OCI-LY7 (cell line): Measurements from ENCODE around the gene TC2N. TPM values are rescaled to one million over a fixed set of nuclear protein-coding genes. Genes with fewer than 3 reads are reported as not detected.

ENCODE experiments used
- BruUV-seq: library from RNA; stranded (reverse); fragments of 400-500 nt; replicated peaks from 2 replicates; lab custom pipeline; 2021; lab: Mats Ljungman, UMichigan
- CTCF ChIA-PET: fragments of 300-600 bp; sonication (Branson Sonifier 250); formaldehyde crosslinking; loops from one replicate; lab custom pipeline; 2022; ENCODE audit warnings: antibody characterized with exemption; ENCODE audit not compliant: unreplicated experiment; lab: Charles Lee
- POLR2A ChIA-PET: fragments of 300-600 bp; sonication (Branson Sonifier 250); formaldehyde crosslinking; loops from one replicate; lab custom pipeline; 2022; ENCODE audit warnings: antibody characterized with exemption; lab: Charles Lee
- DNase-seq: peaks from one replicate; pipeline ENCODE4 v3.0.0-alpha.2; 2015; ENCODE audit warnings: low spot score
- H2AFZ ChIP-seq: fragments of 200-600 bp; sonication (generic), shearing (Covaris generic); 2 replicates; pipeline ENCODE4 v1.6.1; 2014; ENCODE audit warnings: mild to moderate bottlenecking, antibody characterized with exemption, low read length, moderate library complexity
- H3K27ac ChIP-seq: fragments of 200-600 bp; sonication (generic); 2 replicates; pipeline ENCODE4 v1.5.1; 2014; ENCODE audit warnings: mixed run types, low read depth, mild to moderate bottlenecking, moderate library complexity, low read length, inconsistent platforms; ENCODE audit not compliant: poor library complexity, severe bottlenecking
- H3K36me3 ChIP-seq: fragments of 200-600 bp; sonication (generic); 2 replicates; pipeline ENCODE4 v1.6.1; 2014; ENCODE audit warnings: mild to moderate bottlenecking, antibody characterized with exemption, low read length, moderate library complexity, mixed read lengths; ENCODE audit not compliant: insufficient read depth
- H3K4me1 ChIP-seq: fragments of 200-600 bp; sonication (generic); 2 replicates; pipeline ENCODE4 v1.5.1; 2014; ENCODE audit warnings: mild to moderate bottlenecking, low read length; ENCODE audit not compliant: insufficient read depth, poor library complexity, severe bottlenecking
- H3K4me2 ChIP-seq: fragments of 200-600 bp; sonication (generic); 2 replicates; pipeline ENCODE4 v1.6.1; 2014; ENCODE audit warnings: mild to moderate bottlenecking, low read length
- H3K4me3 ChIP-seq: fragments of 200-600 bp; sonication (generic); 2 replicates; pipeline ENCODE4 v1.5.1; 2014; ENCODE audit warnings: mild to moderate bottlenecking, low read depth, low read length; ENCODE audit not compliant: poor library complexity, severe bottlenecking
- H3K79me2 ChIP-seq: fragments of 200-600 bp; sonication (generic); 2 replicates; pipeline ENCODE4 v1.6.1; 2016; ENCODE audit warnings: low read depth, mild to moderate bottlenecking, low read length, moderate library complexity, mixed read lengths; ENCODE audit not compliant: insufficient read depth
- H3K9me2 ChIP-seq: fragments of 200-600 bp; sonication (generic); 2 replicates; pipeline ENCODE4 v1.6.1; 2016; ENCODE audit warnings: mild to moderate bottlenecking, low read length, mixed read lengths; ENCODE audit not compliant: insufficient read depth
- H3K9me3 ChIP-seq: fragments of 200-600 bp; sonication (generic); 2 replicates; pipeline ENCODE4 v1.6.1; 2014; ENCODE audit warnings: mild to moderate bottlenecking, mixed run types, low read length, mixed read lengths
- H4K20me1 ChIP-seq: fragments of 200-600 bp; sonication (generic); 2 replicates; pipeline ENCODE4 v1.6.1; 2014; ENCODE audit warnings: mild to moderate bottlenecking, antibody characterized with exemption, low read length, moderate library complexity, mixed read lengths; ENCODE audit not compliant: insufficient read depth
- EZH2phosphoT487 ChIP-seq: fragments of 200-600 bp; sonication (generic); IDR thresholded peaks from 2 replicates; pipeline ENCODE4 v1.6.1; 2018; ENCODE audit warnings: low read depth, borderline replicate concordance, mild to moderate bottlenecking, mixed run types, antibody characterized with exemption, low read length, moderate library complexity, mixed read lengths
- intact Hi-C: fragments of 100-400 bp; cut with micrococcal nuclease; formaldehyde crosslinking; loops from one replicate; pipeline ENCODE4 v1.10.0; 2022; ENCODE audit not compliant: unreplicated experiment
- total RNA-seq, 2 experiments: library from RNA; depleted of rRNA in 1 of 2; stranded (reverse); fragments of >200 nt in 1 of 2; shearing (Covaris generic) in 1 of 2; gene quantifications; 2 replicates each; pipeline ENCODE4 v1.2.3, GENCODE V29; 2014 to 2022
- TF ChIP-seq, protein P1 (sequence below): fragments of 200-600 bp; sonication (generic); conservative IDR thresholded peaks from 2 replicates; pipeline ENCODE4 v1.5.1; 2014; ENCODE audit warnings: mild to moderate bottlenecking, antibody characterized with exemption, low read length, moderate library complexity, mixed read lengths

The TC2N gene
- total RNA-seq, 2 experiments from 2014 or later = 0.57 TPM; not detected in 1

DNA sequence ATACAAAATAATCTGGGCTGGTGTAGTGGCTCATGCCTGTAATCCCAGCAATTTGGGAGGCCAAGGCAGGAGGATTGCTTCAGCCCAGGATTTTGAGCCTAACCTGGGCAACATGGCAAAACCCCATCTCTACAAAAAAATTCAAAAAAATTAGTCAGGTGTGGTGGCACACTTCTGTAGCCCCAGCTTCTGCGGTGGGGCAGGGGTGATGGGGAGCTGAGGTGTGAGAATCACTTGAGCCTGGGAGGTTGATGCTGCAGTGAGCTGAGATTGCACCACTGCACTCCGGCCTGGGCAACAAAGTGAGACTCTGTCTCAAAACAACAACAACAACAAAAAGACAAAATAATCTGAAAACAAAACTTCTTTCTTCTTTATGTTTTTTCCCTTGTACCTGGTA is 66.0 kb downstream of the TC2N start:
- Histone ChIP-seq H3K9me3 (0 out of 2 replicates have a peak, but pooled peaks cover 3% of the 10 kb centered on the region), H2AFZ (no peak overlapping the region), H3K4me3 (no peak overlapping the region), H3K79me2 (no peaks in the 10 kb centered on the region), H3K27ac (no peak overlapping the region), H3K4me1 (no peaks in the 10 kb centered on the region), H3K9me2 (no peaks in the 10 kb centered on the region), H4K20me1 (no peaks in the 10 kb centered on the region), H3K36me3 (no peaks in the 10 kb centered on the region), H3K4me2 (no peak overlapping the region)
- no peak for DNase-seq
- BruUV-seq = no TSS peak
- TF ChIP-seq EZH2phosphoT487 = no peak
- TF ChIP-seq, protein P1, sequence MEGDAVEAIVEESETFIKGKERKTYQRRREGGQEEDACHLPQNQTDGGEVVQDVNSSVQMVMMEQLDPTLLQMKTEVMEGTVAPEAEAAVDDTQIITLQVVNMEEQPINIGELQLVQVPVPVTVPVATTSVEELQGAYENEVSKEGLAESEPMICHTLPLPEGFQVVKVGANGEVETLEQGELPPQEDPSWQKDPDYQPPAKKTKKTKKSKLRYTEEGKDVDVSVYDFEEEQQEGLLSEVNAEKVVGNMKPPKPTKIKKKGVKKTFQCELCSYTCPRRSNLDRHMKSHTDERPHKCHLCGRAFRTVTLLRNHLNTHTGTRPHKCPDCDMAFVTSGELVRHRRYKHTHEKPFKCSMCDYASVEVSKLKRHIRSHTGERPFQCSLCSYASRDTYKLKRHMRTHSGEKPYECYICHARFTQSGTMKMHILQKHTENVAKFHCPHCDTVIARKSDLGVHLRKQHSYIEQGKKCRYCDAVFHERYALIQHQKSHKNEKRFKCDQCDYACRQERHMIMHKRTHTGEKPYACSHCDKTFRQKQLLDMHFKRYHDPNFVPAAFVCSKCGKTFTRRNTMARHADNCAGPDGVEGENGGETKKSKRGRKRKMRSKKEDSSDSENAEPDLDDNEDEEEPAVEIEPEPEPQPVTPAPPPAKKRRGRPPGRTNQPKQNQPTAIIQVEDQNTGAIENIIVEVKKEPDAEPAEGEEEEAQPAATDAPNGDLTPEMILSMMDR = no peak
- POLR2A ChIA-PET = interaction anchor here (1.1 kb wide), 1 partner anchor 10 kb away, joined by 5 read pairs; no protein-coding TSS in a partner anchor
- CTCF ChIA-PET = no interaction called here
- intact Hi-C loops = no loop called here

DNA sequence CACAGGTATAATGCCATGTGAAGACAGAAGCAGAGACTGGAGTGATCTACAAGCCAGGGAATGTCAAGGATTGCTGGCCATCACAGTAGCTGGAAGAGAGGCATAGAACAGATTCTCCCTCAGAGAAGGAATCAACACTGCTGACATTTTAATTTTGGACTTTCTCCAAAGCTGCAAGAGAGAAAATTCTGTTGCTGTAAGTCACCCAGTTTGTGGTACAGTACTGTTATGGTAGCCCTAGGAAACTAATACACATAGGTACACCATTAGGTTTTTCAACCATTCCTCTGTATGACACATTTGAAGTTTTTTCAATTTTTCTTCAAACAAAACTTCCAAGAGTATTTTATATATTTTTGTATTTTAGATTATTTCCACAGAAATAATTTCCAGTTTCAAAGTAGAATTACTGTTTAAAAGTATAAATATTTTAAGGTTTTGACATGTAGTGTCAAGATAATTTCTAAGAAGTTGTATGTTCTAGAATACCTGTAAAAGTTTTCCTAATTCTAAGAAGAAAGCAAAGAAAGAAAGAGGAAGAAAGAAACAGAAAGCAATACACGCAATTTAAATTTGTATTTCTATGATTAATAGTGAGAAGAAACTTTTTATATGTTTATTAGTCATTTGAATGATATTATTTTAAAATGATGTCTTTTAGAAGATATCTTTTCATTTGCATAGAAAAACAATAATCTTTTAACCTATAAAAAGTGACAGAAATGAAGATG is 70.6 kb downstream of the TC2N start:
- DNase-seq = no peak
- H3K79me2 ChIP-seq = no peaks in the 10 kb centered on the region
- H3K9me3 ChIP-seq = no peaks in the 10 kb centered on the region
- no peaks in the 10 kb centered on the region for H3K9me2 ChIP-seq
- H3K4me3 ChIP-seq = no peak overlapping the region
- H2AFZ ChIP-seq = no peak overlapping the region
- H3K36me3 ChIP-seq = no peaks in the 10 kb centered on the region
- H3K27ac ChIP-seq = no peak overlapping the region
- ChIA-PET POLR2A (interaction anchor here (1.2 kb wide), 1 partner anchor 10 kb away, joined by 4 read pairs; no protein-coding TSS in a partner anchor), CTCF (no interaction called here)
- no peak overlapping the region for H3K4me2 ChIP-seq
- H3K4me1 ChIP-seq = no peaks in the 10 kb centered on the region
- intact Hi-C loops = no loop called here
- no peaks in the 10 kb centered on the region for H4K20me1 ChIP-seq
- no peak for TF ChIP-seq EZH2phosphoT487
- TF ChIP-seq, protein P1 = no peak
- BruUV-seq = no TSS peak

DNA sequence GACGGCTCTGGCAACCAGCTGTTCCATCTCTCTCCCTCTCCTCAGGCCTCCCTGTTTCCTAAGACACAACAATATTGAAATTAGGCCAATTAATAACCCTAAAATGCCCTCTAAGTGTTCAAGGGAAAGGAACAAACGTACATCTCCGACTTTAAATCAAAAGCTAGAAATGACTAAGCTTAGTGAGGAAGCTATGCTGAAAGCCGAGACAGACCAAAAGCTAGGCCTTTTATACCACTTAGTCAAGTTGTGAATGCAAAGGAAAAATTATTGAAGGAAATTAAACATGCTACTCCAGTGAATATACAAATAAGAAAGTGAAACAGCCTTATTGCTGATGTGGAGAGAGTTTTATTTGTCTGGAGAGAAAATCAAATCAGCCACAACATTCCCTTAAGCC is 73.6 kb downstream of the TC2N start:
- intact Hi-C loops = no loop called here
- TF ChIP-seq, protein P1 = no peak
- TF ChIP-seq EZH2phosphoT487 = no peak
- Histone ChIP-seq H3K36me3 (no peaks in the 10 kb centered on the region), H3K27ac (no peak overlapping the region), H4K20me1 (no peaks in the 10 kb centered on the region), H3K4me3 (no peak overlapping the region), H3K9me3 (no peaks in the 10 kb centered on the region), H3K79me2 (no peaks in the 10 kb centered on the region), H3K9me2 (no peaks in the 10 kb centered on the region), H3K4me1 (no peaks in the 10 kb centered on the region), H3K4me2 (no peak overlapping the region), H2AFZ (no peak overlapping the region)
- DNase-seq = no peak
- no TSS peak for BruUV-seq
- ChIA-PET POLR2A (interaction anchor here (0.6 kb wide), 1 partner anchor 80 kb away, joined by 3 read pairs; no protein-coding TSS in a partner anchor), CTCF (no interaction called here)
